Dermis blood vessel endothelial cell (primary cell): ENCODE measurements around the gene SPP1. TPM values are rescaled to one million over a fixed set of nuclear protein-coding genes. Genes with fewer than 3 reads are reported as not detected.
"Not testable (repeated sequence)": the region's sequence is repeated elsewhere in the genome, so short reads cannot be mapped to it uniquely, and the experiment has no call there.

ENCODE experiments used
- DNase-seq: peaks from one replicate; pipeline ENCODE4 v3.0.0; 2010
- total RNA-seq: library from RNA; depleted of rRNA; stranded (reverse); fragments of >200 nt; gene quantifications from 2 replicates; pipeline ENCODE4 v1.2.3, GENCODE V29; 2014

SPP1 gene
- total RNA-seq, 1 donor from 2014 or later = 11.6 TPM

DNA sequence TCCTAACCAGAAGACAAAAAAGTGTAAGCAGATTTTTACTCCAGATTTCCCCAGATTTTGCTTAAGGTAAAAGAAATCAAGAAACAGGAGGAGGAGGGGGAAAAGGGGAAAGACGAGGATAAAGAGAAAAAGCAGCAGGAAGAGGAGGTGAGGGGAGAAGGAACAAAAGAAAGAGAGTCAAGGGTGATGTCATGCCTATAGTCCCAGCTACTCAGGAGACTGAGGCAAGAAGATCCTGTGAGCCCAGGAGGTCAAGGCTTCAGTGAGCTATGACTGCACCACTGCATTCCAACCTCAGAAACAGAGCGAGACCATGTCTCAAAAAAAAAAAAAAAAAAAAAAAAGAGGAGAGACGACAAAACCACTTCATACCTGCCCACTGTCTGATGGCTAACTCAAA is 19.9 kb downstream of the SPP1 start:
- DNase-seq = no peak

GRCh38 chr4:87999191-87999691 is 23.7 kb downstream of the SPP1 start:
- DNase-seq = not testable (repeated sequence)

DNA sequence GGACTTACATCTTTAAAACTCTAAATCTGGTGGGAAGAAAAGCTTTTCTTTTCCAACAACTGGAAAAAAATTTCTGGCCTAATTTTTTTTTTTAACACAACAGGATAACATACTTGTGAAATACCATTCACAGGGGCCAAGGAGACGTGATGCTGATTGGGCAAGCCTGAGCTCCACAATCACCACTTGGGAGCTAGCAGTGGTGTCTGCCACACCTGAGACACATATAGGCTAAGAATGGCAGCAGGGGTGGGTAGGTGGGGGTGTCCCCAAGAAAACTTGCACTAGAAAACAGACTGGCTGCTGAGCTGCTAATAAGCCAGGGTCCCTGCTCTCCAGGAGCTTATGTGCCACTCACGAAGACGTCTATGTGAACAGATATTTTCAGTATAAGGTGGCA is 26.4 kb downstream of the SPP1 start:
- DNase-seq = no peak

- DNase-seq = peak; percentile 24
These were observed 27.3 kb downstream of the SPP1 start for GRCh38 chr4:88002786-88003185.

DNA sequence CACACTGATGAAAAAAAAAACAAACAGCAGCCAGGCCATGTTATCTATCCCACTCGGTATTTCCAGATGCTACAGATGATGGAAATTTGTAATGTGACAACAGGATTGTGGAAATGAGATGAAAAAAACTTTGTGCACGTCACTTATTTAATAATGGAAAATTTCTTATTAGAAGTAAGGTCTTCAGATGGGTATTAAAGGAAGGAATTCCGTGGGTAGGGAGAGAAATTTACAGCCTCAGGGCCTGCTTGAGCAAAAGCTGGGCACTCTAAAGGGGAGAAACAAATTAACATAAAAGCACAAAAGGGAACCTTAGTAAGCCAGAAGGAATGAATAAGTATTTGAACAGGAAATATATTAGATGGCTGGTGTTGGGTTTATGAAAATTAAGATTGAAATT is 27.7 kb downstream of the SPP1 start:
- DNase-seq = no peak

DNA sequence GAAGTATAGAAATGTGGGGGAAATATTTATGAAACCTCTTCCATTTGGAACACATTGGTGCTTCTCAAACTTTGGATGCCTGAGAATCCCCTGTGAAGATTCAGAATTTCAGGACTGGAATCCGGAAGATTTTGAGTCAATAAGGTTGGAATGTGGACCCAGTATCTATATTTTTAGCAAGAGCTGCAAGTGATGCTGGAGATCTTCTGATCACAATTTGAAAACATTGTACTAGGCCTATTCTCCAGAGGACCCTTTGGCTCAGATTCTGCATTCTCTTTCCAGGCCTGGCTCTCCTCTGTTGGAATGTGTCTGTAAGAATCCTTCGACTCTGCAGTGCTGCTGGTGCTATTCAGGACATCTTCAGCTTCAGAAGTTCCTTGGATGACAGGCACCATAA is 29.6 kb downstream of the SPP1 start:
- no peak for DNase-seq

DNA sequence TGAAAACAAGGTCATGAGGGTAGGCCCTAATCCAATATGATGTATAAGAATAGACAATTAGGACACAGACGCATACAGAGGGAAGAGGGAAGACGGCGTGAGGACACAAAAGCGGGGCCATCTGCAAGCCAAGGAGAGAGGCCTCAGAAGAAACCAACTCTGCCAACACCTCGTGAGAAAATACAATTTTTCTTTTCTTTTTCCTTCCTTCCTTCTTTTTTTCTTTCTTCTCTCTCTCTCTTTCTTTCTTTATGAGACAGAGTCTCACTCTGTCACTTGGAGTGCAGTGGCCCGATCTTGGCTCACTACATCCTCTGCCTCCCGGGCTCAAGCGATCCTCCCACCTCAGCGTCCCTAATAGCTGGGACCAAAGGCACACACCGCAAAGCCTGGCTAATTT is 30.4 kb downstream of the SPP1 start:
- DNase-seq = no peak

GRCh38 chr4:88006956-88007303 is 31.4 kb downstream of the SPP1 start:
- DNase-seq = no peak

DNA sequence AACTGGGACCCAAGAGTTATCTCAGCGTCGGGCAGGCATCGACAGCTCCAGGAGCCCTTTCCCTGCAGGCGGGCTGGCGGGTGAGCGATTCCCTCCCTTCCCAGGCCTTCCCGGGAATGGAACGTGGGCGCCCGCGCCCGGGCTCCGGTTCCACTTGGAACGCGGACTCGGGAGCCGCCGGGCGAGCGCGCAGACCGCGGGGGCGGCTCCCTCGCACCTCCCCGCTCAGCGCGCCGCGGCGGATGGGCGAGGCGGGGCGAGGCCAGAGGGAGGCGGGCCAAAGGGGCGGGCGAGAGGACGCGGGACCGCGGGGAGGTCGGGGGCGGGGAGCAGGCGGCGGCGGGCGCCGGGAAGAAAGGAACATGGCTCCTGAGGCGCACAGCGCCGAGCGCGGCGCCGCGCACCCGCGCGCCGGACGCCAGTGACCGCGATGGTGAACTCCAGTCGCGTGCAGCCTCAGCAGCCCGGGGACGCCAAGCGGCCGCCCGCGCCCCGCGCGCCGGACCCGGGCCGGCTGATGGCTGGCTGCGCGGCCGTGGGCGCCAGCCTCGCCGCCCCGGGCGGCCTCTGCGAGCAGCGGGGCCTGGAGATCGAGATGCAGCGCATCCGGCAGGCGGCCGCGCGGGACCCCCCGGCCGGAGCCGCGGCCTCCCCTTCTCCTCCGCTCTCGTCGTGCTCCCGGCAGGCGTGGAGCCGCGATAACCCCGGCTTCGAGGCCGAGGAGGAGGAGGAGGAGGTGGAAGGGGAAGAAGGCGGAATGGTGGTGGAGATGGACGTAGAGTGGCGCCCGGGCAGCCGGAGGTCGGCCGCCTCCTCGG is 32.0 kb downstream of the SPP1 start, which contains the start of gene PKD2:
PKD2 (plus strand) TSS at position 332 of the 818 bp plus-strand sequence; CDS start at position 431, 99 bp downstream.
- DNase-seq = peak; percentile 82

- peak; percentile 54 for DNase-seq
These were observed 32.7 kb downstream of the SPP1 start for GRCh38 chr4:88008122-88008742.

GRCh38 chr4:88008743-88009171 is 33.2 kb downstream of the SPP1 start:
- peak; percentile 51 for DNase-seq

- no peak for DNase-seq
These were observed 34.4 kb downstream of the SPP1 start for GRCh38 chr4:88009871-88010270.

- DNase-seq = peak; percentile 18
These were observed 35.5 kb downstream of the SPP1 start for GRCh38 chr4:88010966-88011365.

- no peak for DNase-seq
These were observed 37.1 kb downstream of the SPP1 start for GRCh38 chr4:88012647-88013046.

- no peak for DNase-seq
These were observed 38.9 kb downstream of the SPP1 start for GRCh38 chr4:88014386-88014905.

DNA sequence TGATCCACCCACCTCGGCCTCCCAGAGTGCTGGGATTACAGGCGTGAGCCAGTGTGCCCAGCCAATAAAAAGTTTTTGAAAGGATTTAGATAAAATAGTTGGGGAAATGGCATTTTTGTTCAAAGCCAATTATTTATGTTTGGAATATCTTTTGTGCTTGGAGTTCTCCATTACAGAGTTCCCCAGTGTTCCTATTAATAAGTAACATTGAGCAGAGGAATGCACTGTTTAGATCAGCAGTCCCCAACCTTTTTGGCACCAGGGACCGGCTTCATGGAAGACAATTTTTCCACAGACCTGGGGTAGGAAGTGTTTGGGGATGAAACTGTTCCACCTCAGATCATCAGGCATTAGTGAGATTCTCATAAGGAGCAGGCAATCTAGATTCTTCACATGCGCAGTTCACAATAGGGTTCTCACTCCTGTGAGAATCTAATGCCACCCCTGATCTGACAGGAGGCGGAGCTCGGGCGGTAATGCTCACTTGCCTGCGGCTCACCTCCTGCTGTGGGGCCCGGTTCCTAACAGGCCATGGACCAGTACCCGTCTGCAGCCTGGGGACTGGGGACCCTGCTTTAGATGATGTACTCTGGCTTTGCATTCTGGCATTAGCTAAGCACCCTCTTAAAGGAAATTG is 40.3 kb downstream of the SPP1 start:
- no peak for DNase-seq

- DNase-seq = peak; percentile 92
These were observed 42.2 kb downstream of the SPP1 start for GRCh38 chr4:88017516-88018297.

DNA sequence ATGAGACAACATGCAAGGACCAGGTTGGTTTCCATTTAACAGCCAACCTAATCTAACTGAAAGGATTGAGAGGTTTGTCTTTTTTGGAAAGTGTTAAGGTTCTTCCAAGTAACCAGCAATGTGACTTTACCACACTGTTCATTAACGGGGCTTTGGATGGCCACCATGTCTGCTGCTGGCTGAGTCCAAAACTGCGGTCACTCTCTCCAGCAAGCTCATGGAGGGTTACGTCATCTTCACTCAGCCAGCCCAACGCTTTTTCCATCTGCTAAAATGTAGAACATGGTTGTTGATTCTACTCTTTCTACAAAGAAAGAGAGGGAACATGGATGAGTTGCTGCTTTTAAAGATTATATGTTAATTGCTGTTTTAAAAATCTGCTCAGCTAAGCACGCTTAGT is 43.0 kb downstream of the SPP1 start:
- DNase-seq = no peak

- no peak for DNase-seq
These were observed 46.3 kb downstream of the SPP1 start for GRCh38 chr4:88021824-88022223.

DNA sequence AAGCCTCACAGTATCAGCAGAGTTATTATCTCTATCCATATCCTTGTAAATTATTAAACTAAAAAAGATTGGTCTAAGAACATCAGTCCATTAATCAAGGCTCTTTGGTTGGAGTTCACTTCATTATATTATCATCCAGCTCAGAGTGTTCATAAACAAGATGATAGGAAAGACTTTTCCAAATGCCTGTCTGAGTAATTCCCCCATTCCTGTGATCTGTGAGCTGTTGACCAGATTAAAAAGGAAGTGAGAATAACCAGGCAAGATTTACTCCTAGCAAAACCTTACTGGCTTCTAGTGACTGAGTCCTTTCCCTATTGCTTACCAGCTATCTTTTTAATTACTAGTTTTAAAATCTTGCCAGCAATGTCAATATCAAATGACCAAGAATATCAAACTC is 46.8 kb downstream of the SPP1 start:
- DNase-seq = no peak

- DNase-seq = not testable (repeated sequence)
These were observed 50.6 kb downstream of the SPP1 start for GRCh38 chr4:88025868-88026661.
